Measurements from ENCODE around the gene DISP2. TPM values are rescaled to one million over a fixed set of nuclear protein-coding genes. Genes with fewer than 3 reads are reported as not detected.

Gene DISP2
- total RNA-seq, 1 experiment from 2014 or later = 4.6 TPM

- ChIA-PET CTCF (interaction anchor here (1.1 kb wide), 1 partner anchor 68 kb away, joined by 3 read pairs; no protein-coding TSS in a partner anchor), POLR2A (interaction anchor here (1.1 kb wide), 1 partner anchor 11 kb away, joined by 8 read pairs; the partner anchor contains the start of gene DISP2)
- Mint-ChIP-seq H3K27ac (ENCODE audit: unreplicated experiment) (peak overlapping the region; percentile 94), H3K4me1 (ENCODE audit: low read depth, unreplicated experiment) (peaks cover 54% of the 10 kb centered on the region), H3K9me3 (ENCODE audit: unreplicated experiment) (no peaks in the 10 kb centered on the region), H3K4me3 (ENCODE audit: unreplicated experiment) (peak overlapping the region; percentile 58), H3K36me3 (ENCODE audit: insufficient read depth, unreplicated experiment) (no peaks in the 10 kb centered on the region), H3K27me3 (ENCODE audit: insufficient read depth, unreplicated experiment) (no peaks in the 10 kb centered on the region)
- no peak for TF ChIP-seq CTCF (IDR thresholded peaks at IDR 0.05; ENCODE audit: insufficient read depth in 1 of 2, low read depth in 1 of 2, low read length in 1 of 2, severe bottlenecking in 1 of 2, unreplicated experiment in 1 of 2)
- H3K4me3 ChIP-seq (ENCODE audit: low read depth, low read length) = no peak overlapping the region
- no peaks in the 10 kb centered on the region for H3K9me3 ChIP-seq
- no peaks in the 10 kb centered on the region for H3K36me3 ChIP-seq (ENCODE audit: control insufficient read depth, insufficient read depth, low read length)
- H3K27me3 ChIP-seq (replicated peaks; ENCODE audit: control insufficient read depth, insufficient read depth, low read length) = no peaks in the 10 kb centered on the region
- no TSS peak for BruUV-seq (replicated peaks)
- intact Hi-C loops (cut with micrococcal nuclease; ENCODE audit: unreplicated experiment) = loop anchor here (1.0 to 10.0 kb wide), 3 partner anchors 11 to 158 kb away; partner anchors contain the start of genes DISP2 and IVD
- DNase-seq = peak in 1 of 2 experiments; percentile 77
- peaks cover 73% of the 10 kb centered on the region for H3K4me1 ChIP-seq
Observed at GRCh38 chr15:40346579-40347558, 11.2 kb upstream of the DISP2 start.

GRCh38 chr15:40347559-40348473 lies 10.2 kb upstream of the DISP2 start:
- peaks cover 59% of the 10 kb centered on the region for H3K4me1 Mint-ChIP-seq (ENCODE audit: low read depth, unreplicated experiment)

More at GRCh38 chr15:40347559-40348473, 10.2 kb upstream of the DISP2 start:
- BruUV-seq (replicated peaks) = no TSS peak
- H3K4me1 ChIP-seq = peaks cover 82% of the 10 kb centered on the region
- Mint-ChIP-seq H3K27ac (ENCODE audit: unreplicated experiment) (peak overlapping the region; percentile 94), H3K27me3 (ENCODE audit: insufficient read depth, unreplicated experiment) (no peaks in the 10 kb centered on the region), H3K9me3 (ENCODE audit: unreplicated experiment) (no peaks in the 10 kb centered on the region), H3K4me3 (ENCODE audit: unreplicated experiment) (peak overlapping the region; percentile 10), H3K36me3 (ENCODE audit: insufficient read depth, unreplicated experiment) (no peaks in the 10 kb centered on the region)
- H3K4me3 ChIP-seq (ENCODE audit: low read depth, low read length) = no peak overlapping the region
- no peaks in the 10 kb centered on the region for H3K27me3 ChIP-seq (replicated peaks; ENCODE audit: control insufficient read depth, insufficient read depth, low read length)
- intact Hi-C loops (cut with micrococcal nuclease; ENCODE audit: unreplicated experiment) = loop anchor here (10.0 kb wide), 2 partner anchors 57 to 157 kb away; partner anchors contain the start of gene IVD
- POLR2A ChIA-PET = interaction anchor here (0.6 kb wide), 1 partner anchor 23 kb away, joined by 4 read pairs; no protein-coding TSS in a partner anchor
- DNase-seq = peak; percentile 53 to 83
- no peak for TF ChIP-seq CTCF (IDR thresholded peaks at IDR 0.05; ENCODE audit: insufficient read depth in 1 of 2, low read depth in 1 of 2, low read length in 1 of 2, severe bottlenecking in 1 of 2, unreplicated experiment in 1 of 2)
- CTCF ChIA-PET = interaction anchor here (1.0 kb wide), 1 partner anchor 10 kb away, joined by 3 read pairs; no protein-coding TSS in a partner anchor
- H3K9me3 ChIP-seq = no peaks in the 10 kb centered on the region
- no peaks in the 10 kb centered on the region for H3K36me3 ChIP-seq (ENCODE audit: control insufficient read depth, insufficient read depth, low read length)
